PC-9 (cell line): ENCODE data around the gene RNF152. TPM values are rescaled to one million over a fixed set of nuclear protein-coding genes. Genes with fewer than 3 reads are reported as not detected.

Source experiments
- BruUV-seq: library from RNA; stranded (reverse); fragments of 400-500 nt; replicated peaks from 2 replicates; lab custom pipeline; 2021; lab: Mats Ljungman, UMichigan
- CTCF ChIA-PET: fragments of 300-600 bp; sonication (Branson Sonifier 250); formaldehyde crosslinking; loops from one replicate; lab custom pipeline; 2022; ENCODE audit warnings: antibody characterized with exemption; lab: Charles Lee
- POLR2A ChIA-PET: fragments of 300-600 bp; sonication (Branson Sonifier 250); formaldehyde crosslinking; loops from one replicate; lab custom pipeline; 2022; ENCODE audit warnings: antibody characterized with exemption; ENCODE audit not compliant: unreplicated experiment; lab: Charles Lee
- DNase-seq, 2 experiments: peaks; one replicate each; pipeline versions ENCODE4 v3.0.0 to v3.0.0-alpha.2; 2015 to 2022; ENCODE audit warnings: mixed read lengths in 1 of 2
- H2AFZ ChIP-seq: fragments of 200-600 bp; sonication (generic); 2 replicates; pipeline ENCODE4 v1.8.1; 2017; ENCODE audit warnings: antibody characterized with exemption
- H3F3A ChIP-seq: fragments of 200-600 bp; sonication (generic); 2 replicates; pipeline ENCODE4 v1.8.1; 2017; ENCODE audit warnings: antibody characterized with exemption, mild to moderate bottlenecking, low read depth; ENCODE audit not compliant: insufficient read depth
- H3K27ac ChIP-seq: fragments of 200-600 bp; sonication (generic); 2 replicates; pipeline ENCODE4 v1.6.1; 2016; ENCODE audit warnings: mixed run types
- H3K27me3 ChIP-seq: fragments of 200-600 bp; sonication (generic); 2 replicates; pipeline ENCODE4 v1.6.1; 2016; ENCODE audit warnings: low read depth, mixed run types; ENCODE audit not compliant: insufficient read depth
- H3K36me3 ChIP-seq: fragments of 200-600 bp; sonication (generic); 2 replicates; pipeline ENCODE4 v1.6.1; 2016; ENCODE audit warnings: low read depth, mixed run types
- H3K4me1 ChIP-seq: fragments of 200-600 bp; sonication (generic); replicated peaks from 2 replicates; pipeline ENCODE4 v1.6.1; 2016; ENCODE audit warnings: mixed run types; ENCODE audit not compliant: insufficient read depth
- H3K4me2 ChIP-seq: fragments of 200-600 bp; sonication (generic); 2 replicates; pipeline ENCODE4 v1.6.1; 2017; ENCODE audit warnings: mixed run types
- H3K4me3 ChIP-seq: fragments of 200-600 bp; sonication (generic); 2 replicates; pipeline ENCODE4 v1.6.1; 2016; ENCODE audit warnings: mixed run types
- H3K79me2 ChIP-seq: fragments of 200-600 bp; sonication (generic); 2 replicates; pipeline ENCODE4 v1.6.1; 2017; ENCODE audit warnings: low read depth, mixed run types
- H3K9me2 ChIP-seq: fragments of 200-600 bp; sonication (generic); 2 replicates; pipeline ENCODE4 v1.8.1; 2017; ENCODE audit warnings: mild to moderate bottlenecking; ENCODE audit not compliant: insufficient read depth
- H3K9me3 ChIP-seq: fragments of 200-600 bp; sonication (generic); 2 replicates; pipeline ENCODE4 v1.8.1; 2016; ENCODE audit warnings: low read depth; ENCODE audit not compliant: insufficient read depth
- H4K20me1 ChIP-seq: fragments of 200-600 bp; sonication (generic); 2 replicates; pipeline ENCODE4 v1.8.1; 2017; ENCODE audit not compliant: insufficient read depth
- CTCF ChIP-seq: fragments of 200-600 bp; sonication (generic); conservative IDR thresholded peaks from 2 replicates; pipeline ENCODE4 v1.6.1; 2017; ENCODE audit warnings: mixed run types, antibody characterized with exemption, mild to moderate bottlenecking, moderate library complexity
- EZH2 ChIP-seq: fragments of 200-600 bp; sonication (generic); IDR thresholded peaks from 2 replicates; pipeline ENCODE4 v1.8.0; 2017; ENCODE audit warnings: antibody characterized with exemption, low read depth
- intact Hi-C: fragments of 100-400 bp; cut with micrococcal nuclease; formaldehyde crosslinking; loops from one replicate; pipeline ENCODE4 v1.10.0; 2022; ENCODE audit not compliant: unreplicated experiment
- total RNA-seq: library from RNA; stranded (reverse); gene quantifications from 2 replicates; pipeline ENCODE4 v1.2.3, GENCODE V29; 2021

Gene RNF152
- total RNA-seq, 1 experiment from 2014 or later, result not detected

- H3K36me3 ChIP-seq, result no peaks in the 10 kb centered on the region
- no peaks in the 10 kb centered on the region for H3K9me3 ChIP-seq
- H3F3A ChIP-seq, result no peaks in the 10 kb centered on the region
- no peaks in the 10 kb centered on the region for H3K27me3 ChIP-seq
- TF ChIP-seq EZH2 (no peak), CTCF (no peak)
- CTCF ChIA-PET, result no interaction called here
- POLR2A ChIA-PET, result no interaction called here
- H4K20me1 ChIP-seq, result no peaks in the 10 kb centered on the region
- no peaks in the 10 kb centered on the region for H3K9me2 ChIP-seq
- H3K27ac ChIP-seq, result no peak overlapping the region
- H3K4me1 ChIP-seq, result no peaks in the 10 kb centered on the region
- DNase-seq, result no peak
- H3K4me3 ChIP-seq, result no peak overlapping the region
- H3K79me2 ChIP-seq, result no peaks in the 10 kb centered on the region
- H2AFZ ChIP-seq, result no peak overlapping the region
- no peak overlapping the region for H3K4me2 ChIP-seq
- intact Hi-C loops, result no loop called here
- BruUV-seq, result no TSS peak
These were observed 50.7 kb downstream of the RNF152 start for GRCh38 chr18:61842146-61842545.

GRCh38 chr18:61841706-61842105, 51.1 kb downstream of the RNF152 start:
- BruUV-seq, result no TSS peak
- CTCF ChIA-PET, result no interaction called here
- intact Hi-C loops, result no loop called here

GRCh38 chr18:61840324-61840723, 52.5 kb downstream of the RNF152 start:
- Histone ChIP-seq H4K20me1 (no peaks in the 10 kb centered on the region), H2AFZ (no peak overlapping the region), H3K9me3 (no peaks in the 10 kb centered on the region), H3K36me3 (no peaks in the 10 kb centered on the region), H3K27me3 (no peaks in the 10 kb centered on the region), H3F3A (no peaks in the 10 kb centered on the region), H3K9me2 (no peaks in the 10 kb centered on the region), H3K79me2 (no peaks in the 10 kb centered on the region), H3K4me2 (no peak overlapping the region), H3K4me1 (no peaks in the 10 kb centered on the region), H3K27ac (no peak overlapping the region), H3K4me3 (no peak overlapping the region)
- POLR2A ChIA-PET, result no interaction called here
- BruUV-seq, result no TSS peak
- intact Hi-C loops, result no loop called here
- DNase-seq, result no peak
- CTCF ChIA-PET, result no interaction called here
- TF ChIP-seq EZH2, result no peak
- TF ChIP-seq CTCF, result no peak

More at GRCh38 chr18:61841706-61842105, 51.1 kb downstream of the RNF152 start:
- Histone ChIP-seq H3F3A (no peaks in the 10 kb centered on the region), H2AFZ (no peak overlapping the region), H3K9me2 (no peaks in the 10 kb centered on the region), H4K20me1 (no peaks in the 10 kb centered on the region), H3K36me3 (no peaks in the 10 kb centered on the region), H3K4me1 (no peaks in the 10 kb centered on the region), H3K9me3 (no peaks in the 10 kb centered on the region), H3K79me2 (no peaks in the 10 kb centered on the region), H3K4me2 (no peak overlapping the region), H3K27me3 (no peaks in the 10 kb centered on the region), H3K4me3 (no peak overlapping the region), H3K27ac (no peak overlapping the region)
- no peak for DNase-seq
- POLR2A ChIA-PET, result no interaction called here
- TF ChIP-seq CTCF (no peak), EZH2 (no peak)
